COLO668 (cell line): ENCODE measurements around the gene PPP1CB.
"Not testable (repeated sequence)": the region's sequence is repeated elsewhere in the genome, so short reads cannot be mapped to it uniquely, and the experiment has no call there.

Experiments used
- DNase-seq: peaks from one replicate; lab custom pipeline; 2025; ENCODE audit not compliant: unreplicated experiment; lab: John Stamatoyannopoulos, UW

PPP1CB gene

DNA sequence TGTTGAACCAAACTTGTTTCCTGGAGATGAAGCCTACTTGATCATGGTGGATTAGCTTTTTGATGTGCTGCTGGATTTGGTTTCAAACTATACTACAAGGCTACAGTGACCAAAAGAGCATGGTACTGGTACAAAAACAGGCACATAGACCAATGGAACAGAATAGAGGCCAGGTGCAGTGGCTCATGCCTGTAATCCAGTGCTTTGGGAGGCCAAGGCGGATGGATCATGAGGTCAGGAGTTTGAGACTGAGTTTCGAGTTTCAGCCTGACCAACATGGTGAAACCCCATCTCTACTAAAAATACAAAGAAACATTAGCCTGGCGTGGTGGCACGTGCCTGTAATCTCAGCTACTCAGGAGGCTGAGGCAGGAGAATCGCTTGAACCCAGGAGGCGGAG is 9.0 kb upstream of the PPP1CB start:
- DNase-seq: not testable (repeated sequence)

- DNase-seq: no peak
Measured at GRCh38 chr2:28745225-28745624, 6.4 kb upstream of the PPP1CB start.

GRCh38 chr2:28745876-28746275 is 5.8 kb upstream of the PPP1CB start:
- DNase-seq: no peak

DNA sequence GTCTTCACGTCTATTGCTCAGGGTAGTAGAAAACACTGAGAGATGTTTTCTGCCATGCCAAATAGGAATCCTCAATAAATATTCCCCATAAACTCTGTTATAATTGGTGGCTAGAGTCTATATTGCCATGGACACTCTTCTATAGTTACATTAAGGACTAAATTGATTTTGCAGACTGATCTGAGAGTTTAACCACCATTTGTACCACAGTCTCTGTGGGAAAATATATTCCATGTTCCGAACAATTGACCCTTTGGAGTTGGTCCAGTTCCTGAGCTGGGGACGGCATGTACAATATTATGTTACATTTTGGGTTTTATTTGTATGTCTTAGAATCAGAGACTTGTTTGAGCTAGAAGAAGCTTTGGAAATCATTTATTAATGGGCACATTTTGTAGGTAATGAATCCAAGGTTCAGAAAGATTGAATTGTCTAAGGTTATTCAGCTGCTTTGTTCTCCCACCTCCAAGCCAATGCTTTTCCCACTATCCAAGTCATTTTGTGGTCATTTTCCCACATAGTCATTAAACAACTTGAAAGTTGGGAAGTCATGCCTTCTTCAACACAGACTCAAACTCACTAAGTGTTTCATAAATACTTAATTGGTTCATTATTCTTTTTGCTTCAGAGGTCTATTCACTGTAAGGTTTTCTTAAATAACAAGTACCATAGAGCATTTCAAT is 5.1 kb upstream of the PPP1CB start:
- no peak for DNase-seq

DNA sequence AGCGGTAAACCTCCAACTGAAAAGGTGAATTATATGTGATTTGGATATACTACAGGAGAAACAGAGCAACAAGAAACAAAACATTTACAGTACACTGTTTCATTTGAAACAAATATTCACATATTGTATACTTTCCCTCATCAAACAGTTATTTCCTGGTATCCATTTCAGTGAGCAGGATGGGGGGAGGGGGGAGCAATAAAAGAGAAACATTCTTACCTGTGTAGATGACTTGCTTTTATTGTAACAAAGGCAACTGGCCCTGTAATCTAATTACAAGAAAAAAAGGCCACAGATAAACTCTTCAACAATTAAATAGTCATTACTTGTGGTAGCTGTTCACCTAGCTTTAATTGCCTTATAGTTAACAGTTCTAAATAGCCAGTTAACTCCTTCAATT is 3.9 kb upstream of the PPP1CB start:
- peak; percentile 37 for DNase-seq

DNA sequence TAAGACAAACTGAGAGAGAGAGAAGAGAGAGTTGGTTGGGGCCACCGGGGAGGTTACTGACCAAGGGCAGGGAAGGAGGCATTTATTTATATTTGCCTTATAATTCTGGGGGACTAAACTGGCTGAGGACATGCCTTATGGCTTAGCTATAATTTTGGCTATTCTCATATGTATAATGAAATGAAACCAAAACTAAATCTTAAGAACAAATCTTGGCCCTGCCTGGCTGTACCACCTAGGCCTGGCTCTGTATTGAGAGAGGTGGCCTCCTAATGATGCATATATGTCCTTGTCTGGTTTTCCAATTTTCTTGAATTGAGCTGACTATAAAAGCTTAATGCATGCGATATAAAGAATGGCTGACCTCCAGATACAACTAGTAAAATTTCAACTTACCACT is 3.5 kb upstream of the PPP1CB start:
- no peak for DNase-seq

DNA sequence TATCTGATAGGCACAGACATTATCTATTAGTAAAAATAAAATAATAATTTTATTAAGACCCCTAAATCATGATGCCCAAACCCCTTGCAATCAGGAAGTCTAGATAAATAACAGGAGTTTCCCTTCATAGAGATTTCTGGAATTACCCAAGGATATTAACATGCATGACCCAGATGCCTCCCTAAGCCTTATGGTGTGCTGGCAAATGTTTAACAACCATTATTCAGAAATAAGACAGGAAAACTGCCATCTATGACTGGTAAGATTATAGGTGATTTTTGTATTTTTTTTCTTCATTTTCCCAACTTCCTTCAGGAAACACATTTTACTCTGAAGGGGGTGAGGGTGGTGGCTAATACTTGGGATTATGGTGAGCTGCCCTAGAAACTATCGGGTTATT is 2.7 kb upstream of the PPP1CB start:
- DNase-seq: no peak

DNA sequence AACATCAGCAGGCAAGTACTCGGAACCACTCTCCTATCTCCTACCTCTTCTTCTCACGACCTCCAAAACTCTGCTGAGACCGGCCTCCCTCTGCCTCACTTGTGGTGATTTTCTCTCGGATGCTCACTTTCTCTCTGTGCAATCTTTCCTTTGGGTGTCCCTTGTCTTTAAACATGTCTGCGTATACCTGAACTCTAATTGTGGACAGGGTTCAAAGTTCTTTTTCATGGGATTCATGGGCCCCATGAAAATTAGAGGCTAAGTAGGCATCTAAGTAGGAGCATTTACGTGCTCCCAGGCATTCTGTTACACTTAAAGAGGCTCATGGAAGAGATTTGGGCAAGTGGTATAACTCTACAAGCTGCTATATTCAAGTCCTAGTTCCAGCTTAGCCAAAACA is 2.1 kb upstream of the PPP1CB start:
- DNase-seq: no peak

GRCh38 chr2:28750316-28751251 is 1.0 kb upstream of the PPP1CB start:
- peak; percentile 19 for DNase-seq

- peak; percentile 57 for DNase-seq
Measured at GRCh38 chr2:28751956-28752630, 463 bp downstream of the PPP1CB start.

GRCh38 chr2:28752631-28753376 is 1.2 kb downstream of the PPP1CB start:
- DNase-seq: no peak

DNA sequence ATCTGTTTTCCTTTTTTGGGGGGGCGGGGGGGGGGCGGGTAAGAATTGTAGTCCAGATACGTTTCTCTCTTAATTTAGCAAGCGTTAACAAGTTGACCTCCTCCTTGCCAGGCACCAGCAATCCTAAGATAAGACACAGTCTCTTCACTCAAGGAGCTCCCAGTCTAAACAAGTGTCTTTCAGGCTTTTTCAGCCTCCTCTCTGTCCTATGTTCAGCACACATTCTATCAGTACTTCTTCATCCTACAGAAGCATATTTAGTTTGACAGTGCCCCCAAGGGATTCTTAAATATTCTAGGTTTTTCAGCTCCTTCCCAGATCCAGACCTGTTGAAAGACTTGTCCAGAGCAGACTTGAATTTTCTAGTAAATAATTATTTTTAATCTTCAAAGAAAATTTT is 2.7 kb downstream of the PPP1CB start:
- DNase-seq: no peak

DNA sequence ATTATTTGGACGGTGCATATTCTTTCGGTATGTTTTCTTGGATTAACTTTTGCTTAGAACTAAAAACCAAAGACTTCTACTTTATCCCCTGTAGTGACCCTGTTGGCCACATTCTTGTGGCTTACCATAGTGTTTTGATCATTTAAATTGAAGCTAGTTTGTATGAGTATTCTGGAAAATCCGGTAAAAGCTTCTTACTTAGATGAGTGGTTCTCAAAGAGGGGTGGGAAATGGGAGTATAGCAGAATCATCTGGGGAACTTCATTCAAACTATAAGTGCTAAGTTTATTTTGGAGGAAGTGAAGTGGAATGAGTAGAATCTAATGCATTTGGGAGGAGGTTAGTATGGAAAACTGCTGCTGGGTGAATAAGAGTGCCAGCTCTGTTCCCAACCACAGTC is 3.8 kb downstream of the PPP1CB start:
- no peak for DNase-seq

- no peak for DNase-seq
Measured at GRCh38 chr2:28758459-28758858, 6.8 kb downstream of the PPP1CB start.

- no peak for DNase-seq
Measured at GRCh38 chr2:28761420-28761819, 9.8 kb downstream of the PPP1CB start.

GRCh38 chr2:28764909-28765711 is 13.5 kb downstream of the PPP1CB start:
- DNase-seq: no peak

DNA sequence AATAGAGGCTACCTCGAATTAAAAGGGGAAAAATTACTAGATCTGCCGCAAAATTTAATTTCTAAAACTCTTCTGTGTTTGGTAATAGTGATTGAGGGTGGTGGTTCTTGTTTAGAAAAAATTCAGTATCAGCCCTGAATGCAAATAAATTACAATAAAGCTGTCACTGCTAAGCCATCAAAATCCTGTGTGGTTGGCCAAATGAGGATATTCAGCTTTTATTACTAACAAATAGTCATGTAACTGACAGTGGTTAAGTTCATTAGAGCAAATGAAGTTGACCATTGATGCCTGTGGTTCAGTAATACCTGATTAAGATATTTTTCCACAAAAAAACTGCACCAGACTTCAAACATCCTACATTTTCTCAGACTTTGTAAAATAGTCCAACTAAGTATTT is 14.4 kb downstream of the PPP1CB start:
- no peak for DNase-seq

- no peak for DNase-seq
Measured at GRCh38 chr2:28767337-28767736, 15.7 kb downstream of the PPP1CB start.

- no peak for DNase-seq
Measured at GRCh38 chr2:28768422-28768821, 16.8 kb downstream of the PPP1CB start.

GRCh38 chr2:28768952-28769351 is 17.3 kb downstream of the PPP1CB start:
- DNase-seq: no peak
